RPMI8226 (cell line): ENCODE results near the gene CAPZA1.

Source experiments
- DNase-seq: peaks from one replicate; pipeline ENCODE4 v3.0.0-alpha.2; 2015

Gene CAPZA1

GRCh38 chr1:112717263-112717873 lies 97.7 kb downstream of the CAPZA1 start:
- no peak for DNase-seq

- peak; percentile 74 for DNase-seq
These were observed 99.2 kb downstream of the CAPZA1 start for GRCh38 chr1:112718691-112719418.

GRCh38 chr1:112719706-112720105 lies 100.1 kb downstream of the CAPZA1 start:
- DNase-seq, result no peak

GRCh38 chr1:112720800-112721199 lies 101.2 kb downstream of the CAPZA1 start:
- no peak for DNase-seq
